Heart right ventricle (tissue), 16 donors: ENCODE results near the gene MYO3B. TPM values are rescaled to one million over a fixed set of nuclear protein-coding genes. Genes with fewer than 3 reads are reported as not detected.

ENCODE experiments used
- ATAC-seq, 8 donors: fragments of 200-7000 bp; cut with Tn5 transposase; one replicate each; pipeline ENCODE4 v1.9.1; 2020; ENCODE audit warnings: mild to moderate bottlenecking in 8 of 8, moderate library complexity in 8 of 8, moderate number of reproducible peaks in 1 of 8
- DNase-seq, 2 donors: peaks; one replicate each; pipeline ENCODE4 v3.0.0-alpha.2; 2020
- H3K27ac ChIP-seq, 10 donors: fragments of 200-600 bp; sonication (generic) in 2 of 10; one replicate each; pipeline versions ENCODE4 v1.5.0 to v1.8.0; 2020 to 2022; ENCODE audit warnings: mild to moderate bottlenecking in 3 of 10
- H3K27me3 ChIP-seq, 7 donors: fragments of 200-600 bp; one replicate each; pipeline ENCODE4 v1.8.0; 2021 to 2022; ENCODE audit warnings: mild to moderate bottlenecking in 2 of 7
- H3K36me3 ChIP-seq, 9 donors: fragments of 200-600 bp; sonication (generic) in 1 of 9; one replicate each; pipeline versions ENCODE4 v1.5.0 to v1.8.0; 2020 to 2022; ENCODE audit warnings: mild to moderate bottlenecking in 2 of 9
- H3K4me1 ChIP-seq, 9 donors: fragments of 200-600 bp; sonication (generic) in 1 of 9; one replicate each; pipeline versions ENCODE4 v1.5.0 to v1.8.0; 2020 to 2022; ENCODE audit warnings: mild to moderate bottlenecking in 4 of 9
- H3K4me3 ChIP-seq, 10 donors: fragments of 200-600 bp; sonication (generic) in 2 of 10; one replicate each; pipeline versions ENCODE4 v1.5.0 to v1.8.0; 2020 to 2022; ENCODE audit warnings: mild to moderate bottlenecking in 7 of 10, moderate library complexity in 2 of 10
- H3K9me3 ChIP-seq, 11 donors: fragments of 200-600 bp in 10 of 11; sonication (generic) in 2 of 11; one replicate each; pipeline versions ENCODE4 v1.5.0 to v1.8.0; 2013 to 2022; ENCODE audit warnings: mild to moderate bottlenecking in 2 of 11, control low read depth in 1 of 11, moderate library complexity in 1 of 11
- CTCF ChIP-seq, 9 donors: fragments of 200-600 bp; sonication (generic) in 2 of 9; IDR thresholded peaks; one replicate each; pipeline versions ENCODE4 v1.5.0 to v1.8.0; 2021 to 2022; ENCODE audit warnings: antibody characterized with exemption in 9 of 9, mild to moderate bottlenecking in 5 of 9, moderate library complexity in 1 of 9
- WGBS, 2 donors: extraction: QIAGEN DNeasy Blood & Tissue Kit; methylation state at CpG; one replicate each; pipeline ENCODE4 v1.1.7; 2013; ENCODE audit warnings: inconsistent platforms in 1 of 2; 5-methylcytosine and 5-hydroxymethylcytosine counted together
- intact Hi-C, 10 donors: fragments of 100-400 bp; cut with DNase I; formaldehyde crosslinking; loops; one replicate each; pipeline versions ENCODE4 v1.11.1 to v1.14.2; 2022
- polyA plus RNA-seq, 2 donors: library from polyadenylated mRNA; stranded (reverse); fragments of 200-250 nt; gene quantifications; one replicate each; pipeline ENCODE4 v1.2.3, GENCODE V29; 2013
- total RNA-seq, 10 donors: library from RNA; stranded (reverse); fragmentation: NEBNext Ultra II Directional in 3 of 10; extraction: Animal tissue kit (Norgen Biotek cat#: 25700) in 3 of 10; gene quantifications; one replicate each; pipeline versions ENCODE4 v1.2.1 to v1.2.4, GENCODE V29; 2021 to 2023
- donor health status: Arrhythmogenic right ventricular cardiomyopathy.
- donor health status: ischemic (EF 13 %, LVEDD 7.1; RV severe dilation, severe dysfunction).
- donor health status: healthy with polysubstance abuse.
- donor health status: DM: no; HTN: yes; CAD: no.
- donor health status: DM: no; HTN: no; CAD: no.
- donor health status: ischemic (EF 25% LVEDD 6.9; RV normal size, moderate dysfunction).
- donor health status: ischemic (EF 25% LVEDD 5.7; RV mildly dilated, moderate dysfunction).
- donor health status: healthy.
- donor health status: DM: yes; HTN: yes; CAD: no.
- donor health status: Ischemic cardiomyopathy.
- donor health status: ischemic (EF 35%, LVEDD 5.7; RV mildly dilated, moderate dysfunction).
- donor health status: nonischemic (EF 11% LVEDD 7.7; RV severe dilation, severe dysfunction).
- donor health status: DM: yes; HTN: yes; CAD: no.
- donor health status: PGD.
- donor health status: ischemic (EF 29% LVEDD 5.4; RV normal size, mild dysfunction).
- donor health status: nonischemic (EF 23%, LVEDD 6.1; RV moderate dilation, normal function).

The MYO3B gene
- total and polyA plus RNA-seq, 12 donors, result 0.05 to 0.21 (median 0.09) TPM; not detected in 8

DNA sequence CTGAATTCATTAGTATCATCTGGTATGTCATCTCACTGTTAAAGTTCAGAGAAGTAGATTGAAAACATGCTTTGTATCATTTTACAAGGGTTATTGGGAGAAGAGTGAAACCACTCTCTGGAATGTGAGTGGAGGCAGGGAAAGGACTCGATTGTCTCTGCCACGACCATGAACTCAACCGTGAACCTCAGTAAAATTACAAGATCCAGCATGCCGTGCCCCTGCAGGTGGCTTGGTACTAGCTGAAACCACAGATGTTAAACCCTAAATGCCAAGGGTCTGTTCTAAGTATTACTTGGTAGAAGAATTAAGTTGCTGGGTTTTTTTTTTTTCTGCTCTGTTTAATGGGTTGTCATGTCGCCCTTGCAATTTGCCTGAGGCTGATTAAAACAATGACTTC is 197.2 kb downstream of the MYO3B start:
- intact Hi-C loops, result no loop called here
- no peak overlapping the region for H3K27ac ChIP-seq
- peaks cover 0 to 74% (median 47%) of the 10 kb centered on the region in 7 donors for H3K27me3 ChIP-seq
- H3K4me1 ChIP-seq, result no peaks in the 10 kb centered on the region
- H3K9me3 ChIP-seq, result no peaks in the 10 kb centered on the region
- DNase-seq (no peak), ATAC-seq (no peak)
- no peak for TF ChIP-seq CTCF (IDR thresholded peaks at IDR 0.05)
- H3K36me3 ChIP-seq, result no peaks in the 10 kb centered on the region
- 68 to 72% methylated on average over 5 of the region's 5 CpGs for WGBS, 2 donors
- no peak overlapping the region for H3K4me3 ChIP-seq

DNA sequence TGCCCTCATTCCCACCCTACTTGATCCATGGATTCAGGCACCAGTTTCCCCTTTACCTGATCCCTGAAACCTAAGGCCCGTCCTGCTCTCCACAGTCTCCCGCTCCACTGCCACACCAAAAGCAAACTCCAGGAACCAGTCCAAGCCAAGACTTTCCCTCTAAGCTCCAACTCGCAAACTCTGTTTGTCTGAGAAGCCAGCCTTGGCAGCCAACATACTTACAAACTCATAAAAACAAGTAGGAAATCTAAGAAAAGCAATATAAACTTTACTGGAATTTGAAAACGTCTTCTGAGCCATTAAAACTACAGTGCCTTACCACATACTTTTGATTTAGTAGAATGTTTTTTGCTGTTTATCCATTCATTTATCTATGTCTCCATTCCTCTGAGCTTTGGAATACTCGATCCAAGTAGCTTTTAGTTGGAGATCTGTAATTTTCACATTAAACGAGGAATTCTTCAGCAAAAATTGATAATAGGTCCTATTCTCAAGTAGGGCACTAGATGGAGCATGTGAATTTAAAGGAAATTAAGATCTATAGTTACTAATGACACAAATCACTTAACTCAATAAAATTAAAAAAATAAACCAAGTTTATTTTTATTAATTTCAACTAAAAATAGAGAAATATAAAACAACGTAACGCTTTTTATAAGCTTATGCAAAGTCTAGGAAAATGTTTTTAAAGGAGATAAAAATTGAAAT is 199.7 kb downstream of the MYO3B start:
- no peak for ATAC-seq
- Histone ChIP-seq H3K4me3 (no peak overlapping the region), H3K27me3 (peaks cover 0 to 59% (median 34%) of the 10 kb centered on the region in 7 donors), H3K36me3 (no peaks in the 10 kb centered on the region), H3K4me1 (no peaks in the 10 kb centered on the region), H3K27ac (no peak overlapping the region), H3K9me3 (no peaks in the 10 kb centered on the region)
- DNase-seq, result no peak
- intact Hi-C loops, result no loop called here
- WGBS, 2 donors, result 79 to 87% methylated on average over 8 of the region's 8 CpGs
- peak in 1 of 9 donors; percentile 10 for TF ChIP-seq CTCF (IDR thresholded peaks at IDR 0.05)

- no peaks in the 10 kb centered on the region for H3K9me3 ChIP-seq
- ATAC-seq (no peak), DNase-seq (no peak)
- 70 to 73% methylated on average over 4 of the region's 4 CpGs for WGBS, 2 donors
- no peak overlapping the region for H3K4me3 ChIP-seq
- intact Hi-C loops, result no loop called here
- TF ChIP-seq CTCF (IDR thresholded peaks at IDR 0.05), result no peak
- H3K27me3 ChIP-seq, result peaks cover 0 to 53% (median 31%) of the 10 kb centered on the region in 7 donors
- no peaks in the 10 kb centered on the region for H3K4me1 ChIP-seq
- H3K27ac ChIP-seq, result no peak overlapping the region
- no peaks in the 10 kb centered on the region for H3K36me3 ChIP-seq
Observed at GRCh38 chr2:170380267-170380666, 202.3 kb downstream of the MYO3B start.

DNA sequence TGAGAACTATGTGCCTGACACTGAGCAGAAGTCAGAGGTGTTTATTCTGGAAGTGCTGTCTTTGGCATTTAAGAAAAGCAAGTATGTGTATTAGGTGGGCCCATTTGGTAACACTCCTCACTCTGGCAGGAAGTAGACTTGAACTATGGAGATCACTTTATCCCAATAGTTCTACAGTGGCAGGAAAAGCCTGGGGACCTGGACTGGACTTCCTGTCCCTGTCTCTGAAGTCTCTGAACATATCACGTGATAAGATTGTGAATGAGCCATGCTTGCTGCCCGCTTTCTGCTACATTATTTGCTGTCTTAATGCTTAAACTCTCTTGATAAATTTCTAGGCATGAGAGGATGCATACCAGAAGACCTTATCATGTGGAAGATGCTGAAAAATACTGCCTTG is 203.7 kb downstream of the MYO3B start:
- no peak overlapping the region for H3K4me3 ChIP-seq
- H3K27ac ChIP-seq, result no peak overlapping the region
- ATAC-seq (no peak), DNase-seq (no peak)
- WGBS, 2 donors, result 64 to 69% methylated on average over 2 of the region's 2 CpGs
- H3K9me3 ChIP-seq, result no peaks in the 10 kb centered on the region
- intact Hi-C loops, result no loop called here
- H3K4me1 ChIP-seq, result no peaks in the 10 kb centered on the region
- peaks cover 0 to 53% (median 27%) of the 10 kb centered on the region in 7 donors for H3K27me3 ChIP-seq
- no peak for TF ChIP-seq CTCF (IDR thresholded peaks at IDR 0.05)
- H3K36me3 ChIP-seq, result no peaks in the 10 kb centered on the region
